ENCODE results near the gene ICE2. TPM values are rescaled to one million over a fixed set of nuclear protein-coding genes. Genes with fewer than 3 reads are reported as not detected.

Gene ICE2
- total and polyA plus RNA-seq, 2 of the 4 experiments (the other 2 are of a cell fraction): 14.7 to 21.1 TPM

Small RNA genes within 50 kb of the gene (microRNA-seq; reads per million reads assigned to microRNA genes)
- not detected for gene AC087385.3 (ENCODE audit: insufficient read depth, insufficient read length)

Small RNA genes within 50 kb of the gene (small RNA-seq; reads per million reads assigned to genes)
- 0 reads per million in 5 experiments for gene AC087385.3

Other genes with a start within 250 kb of the ICE2 start
- gene ANXA2, start 81.2 kb downstream of the ICE2 start, total RNA-seq (2012; rRNA removed): 6,979 and 8,412 TPM in 2 replicates
- gene ANXA2, start 81.2 kb downstream of the ICE2 start, polyA plus RNA-seq (2012; rRNA removed): 6,722 and 7,454 TPM in 2 replicates

All from IMR-90 (cell line).